GM21381 (cell line): ENCODE measurements around the gene CTSZ.
"Not testable (repeated sequence)": the region's sequence is repeated elsewhere in the genome, so short reads cannot be mapped to it uniquely, and the experiment has no call there.

Experiments used
- ATAC-seq: cut with Tn5 transposase; IDR thresholded peaks from one replicate; pipeline ENCODE4 v1.9.1; 2021; ENCODE audit warnings: mild to moderate bottlenecking, moderate library complexity; ENCODE audit not compliant: unreplicated experiment

Gene CTSZ

DNA sequence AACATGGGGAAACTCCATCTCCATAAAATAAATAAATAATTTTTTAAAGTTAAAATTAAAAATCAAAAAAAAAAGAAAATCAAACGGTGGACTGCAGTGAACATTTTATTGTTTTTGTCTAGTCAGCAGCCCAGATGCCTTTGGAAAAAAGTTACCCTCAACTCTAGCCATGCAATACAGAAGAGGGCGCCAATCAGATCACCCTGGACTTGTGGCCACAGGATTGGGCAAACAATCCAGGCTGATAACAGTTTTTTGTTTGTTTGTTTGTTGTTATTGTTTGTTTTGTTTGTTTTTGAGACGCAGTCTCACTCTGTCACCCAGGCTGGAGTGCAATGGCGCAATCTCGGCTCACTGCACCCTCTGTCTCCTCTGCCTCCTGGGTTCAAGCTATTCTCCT lies 56.5 kb downstream of the CTSZ start:
- ATAC-seq = no peak

DNA sequence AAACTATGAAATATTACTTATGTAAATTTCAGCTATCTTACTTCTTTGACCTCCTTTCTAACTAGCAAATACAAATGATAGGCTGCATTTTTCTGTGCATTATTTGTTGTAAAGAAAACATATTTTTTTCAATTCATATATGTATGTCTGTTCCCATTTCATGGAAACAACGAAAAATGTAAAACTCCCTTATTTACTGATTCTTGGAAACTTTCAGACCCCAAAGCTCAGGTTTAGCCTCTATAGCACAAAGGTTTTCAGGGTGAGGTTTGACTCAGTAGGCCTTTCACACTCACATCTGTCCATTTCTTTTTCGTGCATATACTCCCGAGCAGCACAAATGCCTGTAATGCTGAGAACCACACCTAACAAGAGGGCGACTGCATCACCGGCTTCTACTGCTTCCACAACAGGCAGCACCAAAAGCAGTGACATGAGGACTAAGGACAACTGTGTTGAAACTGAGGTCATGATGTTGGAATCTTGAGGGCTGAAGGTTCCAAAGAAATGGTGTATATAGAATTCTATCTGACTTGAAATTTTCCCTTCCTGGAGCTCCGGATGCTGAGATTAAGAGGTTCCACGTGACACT lies 59.2 kb downstream of the CTSZ start:
- ATAC-seq = not testable (repeated sequence)

DNA sequence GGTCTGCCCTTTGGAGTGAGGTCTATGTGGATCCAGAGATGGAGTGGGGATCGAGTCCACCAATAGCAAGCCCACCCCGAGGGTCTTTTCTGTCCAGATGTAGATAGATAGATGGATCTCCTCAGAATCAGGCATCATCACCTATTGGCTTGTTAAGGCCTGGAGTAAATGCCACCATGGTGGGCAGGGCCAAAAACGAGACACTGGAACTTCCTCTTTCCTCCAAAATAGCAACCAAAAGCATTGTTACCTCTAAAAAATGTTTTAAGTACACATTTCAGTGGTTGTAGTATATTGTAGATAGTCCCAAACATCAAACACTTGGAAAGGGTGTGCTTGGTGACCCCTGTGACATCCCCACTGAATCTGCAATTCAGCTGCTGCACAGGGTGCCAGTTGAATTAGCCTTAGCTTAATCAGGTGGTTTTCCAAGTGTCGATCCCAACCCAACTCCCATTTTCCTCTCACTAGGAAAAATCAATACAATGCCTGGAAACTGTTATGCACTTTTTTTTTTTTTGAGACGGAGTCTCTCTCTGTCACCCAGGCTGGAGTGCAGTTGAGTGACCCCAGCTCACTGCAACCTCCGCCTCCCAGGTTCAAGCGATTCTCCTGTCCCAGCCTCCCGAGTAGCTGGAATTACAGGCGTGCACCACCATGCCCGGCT lies 61.0 kb downstream of the CTSZ start:
- ATAC-seq = no peak
